ENCODE data around the gene TMEM9.

The TMEM9 gene

DNA sequence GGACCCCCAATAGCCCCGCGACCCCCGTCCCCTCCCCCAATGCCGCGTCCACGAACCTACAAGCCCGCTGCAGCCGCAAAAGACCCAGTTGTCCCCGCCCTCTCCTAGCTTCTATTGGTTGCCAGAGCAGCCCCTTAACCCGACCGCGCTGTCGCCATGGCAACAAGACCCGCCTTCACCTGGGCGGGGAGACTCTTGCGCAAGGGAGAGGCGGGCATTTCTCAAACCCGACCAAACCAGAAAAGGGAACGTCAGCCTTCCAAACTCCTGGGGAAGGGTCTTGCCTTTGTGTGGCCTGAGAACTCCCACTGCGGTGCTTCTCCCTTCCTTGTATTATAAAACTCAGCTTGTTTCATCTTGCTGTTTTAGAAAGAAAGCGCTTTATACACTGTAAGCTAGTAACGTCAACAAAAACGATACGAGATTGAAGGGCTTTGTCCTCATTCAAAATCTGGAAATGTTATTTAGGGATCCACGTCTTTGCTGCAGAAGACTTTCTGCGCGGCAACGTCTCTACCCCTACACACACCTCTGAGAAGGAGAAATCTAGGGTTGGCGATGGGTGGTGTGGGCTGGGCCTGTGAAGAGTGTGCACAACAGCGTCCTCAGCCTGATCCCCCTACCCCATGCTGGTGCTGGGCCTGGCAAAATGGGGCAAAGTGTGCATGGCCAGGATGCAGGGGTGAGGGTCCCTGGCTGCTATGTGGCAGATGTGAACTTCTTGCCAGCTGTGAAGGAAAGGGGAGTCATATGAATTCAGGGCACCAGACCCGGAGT lies at the start of gene TMEM9:
Gene TMEM9 (minus strand): TSS at position 86 of the 777 bp plus-strand sequence. CDS start 551 bp downstream, outside the sequence.
- peak; percentile 97 for DNase-seq (ENCODE audit: low spot score)

DNA sequence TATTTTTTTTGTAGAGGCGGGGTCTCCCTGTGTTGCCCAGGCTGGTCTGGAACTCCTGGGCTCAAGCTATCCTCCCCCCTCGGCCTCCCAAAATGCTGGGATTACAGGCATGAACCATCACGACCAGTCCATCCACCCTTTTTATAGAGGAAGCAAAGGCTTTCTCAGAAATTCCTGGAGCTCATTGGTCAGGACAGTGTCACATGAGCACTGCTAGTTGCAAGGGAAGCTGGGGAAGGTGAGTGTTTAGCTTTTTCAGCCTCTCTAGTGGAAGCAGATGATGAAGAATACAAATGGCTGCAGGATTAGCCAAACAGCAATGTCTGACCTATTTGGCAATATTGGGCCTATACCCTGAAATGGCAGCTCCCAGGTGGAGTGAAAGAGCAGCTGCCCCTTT lies 44.3 kb upstream of the TMEM9 start:
- no peak for DNase-seq (ENCODE audit: low spot score)

DNA sequence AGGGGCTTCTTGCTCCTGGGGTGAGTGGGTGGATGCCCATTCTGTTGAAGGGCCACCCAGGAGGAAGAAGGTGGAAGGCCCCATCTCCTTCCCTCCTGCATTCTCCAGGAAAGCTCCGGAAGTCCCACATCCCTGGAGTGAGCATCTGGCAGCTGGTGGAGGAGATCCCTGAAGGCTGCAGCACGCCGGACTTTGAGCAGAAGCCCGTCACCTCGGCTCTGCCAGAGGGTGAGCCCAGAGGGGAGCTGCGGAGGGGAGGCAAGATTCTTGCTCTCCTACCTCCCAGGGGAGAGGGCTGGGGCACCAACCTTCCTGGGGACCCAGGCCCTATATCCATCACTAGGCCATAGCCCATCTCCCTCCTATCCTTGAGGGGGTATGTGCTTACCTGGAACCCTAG lies 39.8 kb upstream of the TMEM9 start:
- no peak for DNase-seq (ENCODE audit: low spot score)

DNA sequence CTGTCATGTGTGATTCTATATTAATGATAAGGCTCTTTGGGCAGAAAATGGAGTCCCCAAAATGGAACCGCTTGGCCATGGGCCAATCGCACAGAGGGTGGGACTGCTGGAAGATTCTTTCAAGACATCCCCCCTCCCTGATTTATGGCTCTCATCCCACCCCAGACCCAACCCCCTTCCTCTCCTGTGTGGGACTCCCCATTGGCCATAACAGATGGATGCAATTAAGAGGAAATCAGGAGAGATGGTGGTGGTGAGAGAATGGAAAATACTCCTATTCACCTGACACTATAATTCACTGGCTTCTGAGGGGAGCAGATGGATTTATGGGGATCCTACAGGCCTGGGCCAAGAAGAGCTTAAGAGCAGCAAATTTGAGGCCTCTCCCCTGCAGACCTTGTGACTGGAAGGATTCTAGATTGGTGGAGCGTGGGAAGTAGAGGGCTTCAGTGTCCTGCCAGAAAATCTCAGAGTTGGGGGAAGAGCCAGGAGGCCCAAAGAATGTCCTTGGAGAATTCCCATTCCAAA lies 38.1 kb upstream of the TMEM9 start:
- no peak for DNase-seq (ENCODE audit: low spot score)

DNA sequence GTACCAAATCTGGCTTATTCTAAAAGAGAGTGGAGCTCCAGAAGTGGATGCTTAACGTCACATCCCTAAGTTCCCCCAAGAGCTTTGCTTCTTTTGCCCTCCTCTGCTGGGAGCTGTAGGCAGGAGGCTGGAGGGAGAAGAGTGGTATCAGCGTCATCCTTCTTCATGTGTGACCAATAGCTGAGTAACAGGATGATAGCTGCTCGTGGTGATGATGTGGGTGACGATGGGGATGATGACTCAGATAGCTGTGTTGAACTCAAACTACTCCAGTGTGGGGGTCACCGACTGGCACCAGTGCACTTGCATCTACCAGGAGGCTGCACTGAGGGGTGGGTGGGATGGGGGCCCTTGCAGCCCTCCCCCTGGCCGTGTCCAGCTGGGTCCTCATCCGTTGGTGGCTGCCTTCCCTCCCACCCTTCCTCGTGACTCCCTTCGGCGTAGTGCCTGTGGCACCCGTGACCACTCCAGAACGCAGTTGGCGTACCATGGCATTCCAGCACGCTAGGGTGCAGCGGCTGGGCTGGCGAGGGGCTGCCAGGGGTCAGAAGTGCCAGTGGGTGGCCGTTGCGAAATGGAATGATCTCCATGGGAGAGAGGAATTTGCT lies 37.5 kb upstream of the TMEM9 start:
- no peak for DNase-seq (ENCODE audit: low spot score)

DNA sequence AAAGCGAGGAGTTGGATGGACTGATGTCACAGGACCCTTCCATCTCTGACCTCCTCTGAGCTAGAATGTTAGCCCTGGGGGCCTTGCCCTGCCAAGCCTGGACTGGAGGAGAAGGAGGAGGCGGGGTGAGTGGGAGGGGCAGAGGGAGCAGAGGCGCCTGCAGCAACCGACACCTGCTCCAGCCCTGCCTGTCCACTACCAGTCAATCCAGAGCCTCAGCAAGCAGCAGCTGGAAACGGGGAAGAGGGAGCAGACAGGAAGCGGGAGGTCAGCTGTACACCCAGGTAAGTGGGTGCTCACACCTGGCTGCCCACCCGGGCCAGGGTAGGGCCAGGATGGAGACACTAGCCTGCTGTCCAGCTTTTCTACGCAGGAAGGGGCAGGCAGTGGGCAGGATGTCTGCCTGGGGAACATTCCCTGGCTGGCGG lies 36.4 kb upstream of the TMEM9 start, which contains the start of gene IGFN1:
Gene IGFN1 (plus strand): TSS at position 201 of the 428 bp plus-strand sequence. CDS start 2,470 bp downstream, outside the sequence.
- no peak for DNase-seq (ENCODE audit: low spot score)

DNA sequence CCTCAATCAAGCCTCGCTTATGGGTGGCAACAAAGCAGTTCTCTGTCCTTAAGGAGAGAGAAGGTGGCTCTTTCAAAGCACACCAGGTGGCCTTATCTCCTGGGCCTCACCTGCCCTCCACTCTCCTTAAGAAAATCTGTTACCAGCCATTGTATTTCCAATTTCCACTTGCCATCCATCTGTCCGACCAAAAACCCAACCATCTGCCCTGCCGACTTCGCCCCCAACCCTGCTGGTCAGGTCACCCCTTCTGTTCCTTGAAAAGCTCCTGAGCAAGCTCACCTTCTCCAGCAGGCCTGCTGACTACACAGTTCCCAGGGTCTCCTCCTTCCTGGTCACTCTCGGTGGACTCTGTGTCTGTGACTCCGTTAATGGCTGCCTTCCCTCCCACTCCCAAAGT lies 35.7 kb upstream of the TMEM9 start:
- no peak for DNase-seq (ENCODE audit: low spot score)

DNA sequence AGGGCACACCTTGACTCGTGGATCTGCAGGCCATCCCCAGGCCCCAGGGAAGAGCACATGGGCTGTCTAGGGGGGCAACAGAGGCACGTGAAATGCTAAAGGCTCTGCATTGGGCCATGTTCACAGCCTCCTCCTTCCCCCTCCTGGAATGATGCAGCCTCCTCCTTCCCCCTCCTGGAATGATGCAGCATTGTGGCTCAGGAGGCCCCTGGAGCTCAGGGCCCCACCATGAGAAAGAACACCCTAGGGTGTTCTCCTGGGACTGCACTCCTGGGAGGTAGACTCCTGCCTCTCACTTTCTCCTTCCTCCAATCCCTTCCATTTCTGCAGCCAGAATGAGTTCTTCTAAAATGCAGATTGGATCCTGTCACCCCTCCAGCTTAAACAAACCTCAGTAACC lies 34.8 kb upstream of the TMEM9 start:
- no peak for DNase-seq (ENCODE audit: low spot score)

DNA sequence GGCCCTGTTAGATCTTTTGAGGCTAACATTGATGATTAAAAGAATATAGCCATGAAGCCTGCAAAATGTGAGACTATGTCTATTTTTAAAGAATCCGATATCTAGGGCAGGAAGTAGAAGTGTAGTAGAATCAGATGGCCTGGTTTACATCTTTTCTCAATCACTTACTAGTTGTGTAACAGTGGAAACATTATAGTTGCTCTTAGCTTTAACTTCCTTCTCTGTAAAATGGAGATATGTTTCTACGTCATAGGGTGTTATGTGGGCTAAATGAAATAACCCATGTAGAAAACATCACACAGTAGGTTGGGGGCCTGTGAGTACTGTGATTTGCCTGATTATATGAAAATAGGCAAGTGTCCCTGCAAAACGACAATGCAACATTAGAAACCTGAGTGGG lies 31.9 kb upstream of the TMEM9 start:
- no peak for DNase-seq (ENCODE audit: low spot score)

DNA sequence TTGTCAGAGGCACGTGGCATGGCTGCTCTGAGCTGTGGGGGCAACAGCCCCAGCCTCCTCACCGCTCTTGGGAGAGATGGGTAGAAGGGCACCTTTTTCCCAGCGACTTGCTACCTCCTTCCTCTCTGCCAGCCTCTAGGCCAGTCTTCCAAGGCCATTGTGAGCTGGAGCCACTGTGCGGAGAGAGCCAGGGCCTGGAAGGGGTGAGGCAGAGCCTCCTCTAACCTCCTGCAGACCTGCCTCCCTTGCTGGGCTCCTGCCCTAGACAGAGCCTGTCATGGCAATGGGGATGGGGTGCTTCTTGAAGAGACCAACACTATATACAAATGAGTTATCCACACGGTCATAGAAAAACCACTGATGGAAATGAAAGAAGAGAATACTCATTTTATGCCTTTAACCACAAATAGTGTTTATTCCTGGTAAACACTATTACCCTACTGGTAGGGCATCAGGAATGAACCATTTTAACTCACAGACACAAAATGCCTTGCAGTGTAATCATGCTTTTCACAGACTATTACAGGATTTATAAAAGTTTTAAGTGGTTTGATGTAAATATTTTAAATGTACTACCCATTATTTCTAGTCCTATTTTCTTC lies 31.4 kb upstream of the TMEM9 start:
- DNase-seq (ENCODE audit: low spot score), result no peak

DNA sequence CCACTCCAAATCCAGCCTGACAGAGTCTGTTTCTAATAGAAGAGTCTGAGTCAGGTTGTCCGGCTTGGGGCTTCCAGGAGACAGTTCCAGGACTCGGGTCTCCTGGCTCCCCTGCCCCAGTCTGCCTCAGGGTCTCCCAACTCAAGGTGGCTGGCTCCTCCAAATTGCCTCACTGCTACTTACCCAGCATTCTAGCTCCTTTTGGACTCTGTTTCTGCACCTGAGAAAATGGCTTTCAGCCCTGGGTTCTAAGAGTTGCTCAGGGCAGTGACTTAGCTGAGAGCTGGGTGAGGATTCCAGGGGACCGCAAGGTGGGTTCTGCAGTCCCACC lies 30.8 kb upstream of the TMEM9 start:
- DNase-seq (ENCODE audit: low spot score), result no peak

DNA sequence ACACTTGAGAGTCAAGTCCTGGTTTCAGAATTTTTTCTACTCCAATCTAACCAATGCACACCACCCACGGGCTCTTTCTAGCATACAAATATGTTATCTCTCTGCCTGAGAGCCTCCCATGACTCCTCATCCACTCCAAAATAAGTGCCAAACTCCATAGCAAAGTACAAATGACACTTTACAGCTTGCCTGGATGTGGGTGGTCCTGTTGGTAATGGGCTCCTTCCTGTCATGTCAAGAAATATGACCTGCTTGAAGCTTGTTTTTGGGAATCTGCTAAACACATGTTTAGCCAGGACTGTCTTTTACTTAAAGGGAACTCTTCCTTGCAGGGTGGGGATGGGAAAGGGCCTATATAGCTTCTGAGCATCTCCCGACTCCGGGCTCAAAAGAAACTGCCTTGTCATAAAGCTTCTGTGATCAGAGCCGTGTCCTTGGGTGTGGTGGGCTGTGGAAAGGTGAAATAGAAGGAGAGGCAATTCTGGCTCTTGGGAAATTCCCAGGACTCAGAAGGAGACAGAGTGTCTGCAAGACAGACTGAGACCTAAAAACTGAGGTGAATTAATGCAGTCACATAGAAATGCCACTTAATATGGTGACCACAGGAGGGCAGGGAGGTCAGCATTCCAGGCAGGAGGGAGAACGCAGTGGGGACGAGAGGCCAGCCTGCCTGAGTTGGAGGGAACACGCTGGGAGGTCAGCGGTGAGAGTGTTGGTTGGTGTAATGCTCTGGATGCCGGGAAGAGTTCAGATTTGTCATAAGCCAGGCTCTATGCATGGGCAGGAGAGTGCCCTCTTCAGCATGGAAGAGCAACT lies 30.2 kb upstream of the TMEM9 start:
- peak; percentile 64 for DNase-seq (ENCODE audit: low spot score)

DNA sequence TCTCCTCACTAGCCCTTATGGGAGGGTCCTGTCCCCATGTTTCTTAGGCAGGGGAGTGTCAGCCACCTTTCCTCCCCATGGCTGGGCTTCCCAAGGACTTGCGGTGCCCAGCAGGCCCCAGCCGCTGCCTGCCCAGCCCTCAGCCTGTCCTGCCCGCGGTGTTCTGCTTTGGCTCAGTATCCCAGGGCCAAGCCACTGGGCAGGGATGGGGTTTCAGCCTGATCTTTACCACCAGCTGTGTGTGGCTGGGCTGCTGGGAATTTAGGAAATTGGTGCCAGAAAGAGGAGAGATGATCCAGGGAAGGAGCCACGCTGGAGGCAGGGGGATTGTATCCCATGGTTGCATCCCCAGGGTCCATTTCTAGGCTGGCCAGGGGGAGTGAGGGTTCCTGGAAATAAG lies 29.5 kb upstream of the TMEM9 start:
- DNase-seq (ENCODE audit: low spot score), result no peak

DNA sequence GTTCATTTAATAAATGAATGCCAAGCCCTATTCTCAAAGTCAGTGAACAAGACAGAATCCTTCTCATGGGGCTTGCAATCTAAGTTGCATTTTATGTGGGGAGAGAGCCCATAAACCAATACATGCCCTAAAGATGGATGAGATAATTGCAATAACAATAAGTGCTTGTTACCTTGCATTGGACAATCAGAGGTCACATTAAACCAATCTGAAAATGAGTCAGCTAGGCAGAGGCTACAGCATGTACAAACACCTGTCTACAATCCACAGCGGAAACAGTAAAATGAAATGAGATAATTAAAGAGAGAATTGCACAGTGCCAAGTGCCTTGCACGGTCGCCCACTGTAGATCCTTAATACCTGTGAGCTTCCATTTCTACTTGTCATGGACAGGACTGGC lies 28.9 kb upstream of the TMEM9 start:
- DNase-seq (ENCODE audit: low spot score), result no peak

DNA sequence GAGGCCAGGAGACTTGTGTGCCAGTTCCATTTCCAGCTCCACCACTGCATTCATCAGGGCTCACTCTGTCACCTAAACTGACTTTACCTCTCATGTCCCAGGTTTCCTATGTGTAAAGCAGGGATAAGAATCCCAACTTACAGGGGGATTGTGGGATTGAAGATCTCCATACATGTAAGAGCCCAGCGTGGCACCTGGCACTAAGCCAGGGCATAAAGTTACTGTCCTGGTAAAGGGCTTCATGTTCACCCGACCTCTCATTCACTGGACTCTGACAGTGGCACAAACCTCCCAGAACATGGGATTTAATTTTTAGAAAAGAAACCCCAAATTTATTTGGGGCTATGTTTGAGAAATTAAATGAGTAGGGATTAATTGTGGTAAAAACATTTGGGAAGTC lies 27.5 kb upstream of the TMEM9 start:
- no peak for DNase-seq (ENCODE audit: low spot score)

DNA sequence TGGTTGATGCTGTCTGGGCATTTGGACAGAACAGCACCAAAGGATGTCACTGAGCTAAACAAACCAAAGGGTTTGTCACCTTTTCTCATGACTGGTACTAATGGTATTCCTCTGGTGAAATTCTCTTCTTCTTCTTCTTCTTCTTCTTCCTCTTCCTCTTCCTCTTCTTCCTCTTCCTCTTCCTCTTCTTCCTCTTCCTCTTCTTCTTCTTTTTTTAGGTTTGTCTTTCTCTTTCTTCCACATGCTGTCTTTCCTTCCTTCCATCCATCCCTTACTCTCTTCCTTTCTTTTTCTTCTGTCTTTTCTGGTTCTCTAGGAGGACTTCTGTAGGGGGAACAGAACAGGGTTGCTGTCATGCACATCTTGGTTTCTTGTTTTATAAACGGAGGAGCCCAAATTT lies 27.0 kb upstream of the TMEM9 start:
- DNase-seq (ENCODE audit: low spot score), result no peak

DNA sequence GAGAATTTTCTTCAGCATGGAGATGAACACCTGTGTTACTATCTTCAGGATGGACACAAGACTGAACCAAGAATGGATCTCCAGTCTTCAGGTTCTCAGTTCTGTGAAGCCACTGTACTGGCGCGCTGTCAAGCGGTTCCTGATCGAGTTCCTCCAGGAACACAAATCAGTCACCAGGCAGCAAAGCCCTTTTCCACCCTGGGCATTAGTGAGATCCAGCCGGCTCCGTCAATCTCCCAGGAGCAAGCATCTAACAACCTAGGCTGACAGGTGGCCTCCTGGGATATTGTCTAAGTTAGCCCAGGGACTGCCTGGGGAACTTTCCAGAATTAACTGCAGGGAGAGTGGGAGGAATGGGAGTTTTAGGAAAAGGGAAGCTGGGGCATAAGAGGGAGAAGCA lies 26.6 kb upstream of the TMEM9 start:
- no peak for DNase-seq (ENCODE audit: low spot score)

DNA sequence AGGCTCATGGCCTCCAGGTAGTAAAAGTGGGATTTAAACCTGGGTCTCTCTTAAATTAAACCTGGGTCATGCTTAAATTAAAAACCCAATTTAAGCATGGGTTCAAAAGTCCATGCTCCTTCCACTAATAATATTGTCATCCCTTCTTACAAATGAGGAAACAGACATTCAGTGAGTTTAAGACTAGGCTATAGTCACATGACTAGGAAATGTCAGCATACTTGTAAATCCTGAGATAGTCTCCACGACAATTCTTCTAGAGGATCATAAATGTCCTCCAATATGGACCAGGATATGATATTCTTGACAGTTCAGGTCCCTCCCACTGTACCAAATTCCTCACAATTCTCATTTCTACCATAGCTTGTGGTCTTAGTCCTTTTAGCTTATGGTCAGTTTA lies 25.9 kb upstream of the TMEM9 start:
- no peak for DNase-seq (ENCODE audit: low spot score)

DNA sequence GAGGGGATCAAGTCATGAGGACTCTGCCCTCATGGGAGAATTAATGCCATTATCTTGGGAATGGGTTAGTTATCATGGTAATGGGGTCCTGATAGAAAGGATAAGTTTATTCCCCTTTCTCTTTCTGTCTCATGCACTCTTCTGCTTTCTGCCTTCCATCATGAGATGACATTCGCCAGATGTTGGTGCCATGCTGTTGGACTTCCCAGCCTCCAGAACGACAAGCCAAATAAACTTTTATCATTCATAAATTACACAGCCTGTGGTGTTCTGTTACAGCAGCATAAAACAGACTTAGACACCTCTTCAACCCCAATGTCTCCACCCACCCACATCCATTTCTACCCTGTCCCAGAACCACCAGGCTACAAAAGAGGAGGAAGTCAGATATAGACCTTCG lies 24.4 kb upstream of the TMEM9 start:
- DNase-seq (ENCODE audit: low spot score), result no peak

DNA sequence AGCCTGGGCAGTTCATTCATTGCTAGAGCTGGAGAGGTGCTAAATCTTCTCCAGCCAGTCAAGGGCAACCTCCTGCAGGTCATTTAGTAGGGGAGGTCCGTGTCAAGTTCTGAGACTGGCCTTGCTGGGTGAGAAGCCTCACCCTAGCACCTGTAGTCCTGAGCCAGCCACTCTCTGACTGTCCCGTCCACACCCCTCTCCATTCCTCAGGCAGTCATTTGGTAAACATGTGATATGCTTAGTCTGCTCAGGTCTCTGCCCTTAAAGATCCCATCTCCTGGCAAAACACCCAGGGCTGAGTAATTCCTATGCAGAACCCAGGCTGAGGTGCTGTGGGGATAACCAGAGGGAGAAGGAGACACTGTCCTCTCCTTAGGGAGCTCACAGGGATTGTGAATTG lies 22.7 kb upstream of the TMEM9 start:
- DNase-seq (ENCODE audit: low spot score), result no peak

DNA sequence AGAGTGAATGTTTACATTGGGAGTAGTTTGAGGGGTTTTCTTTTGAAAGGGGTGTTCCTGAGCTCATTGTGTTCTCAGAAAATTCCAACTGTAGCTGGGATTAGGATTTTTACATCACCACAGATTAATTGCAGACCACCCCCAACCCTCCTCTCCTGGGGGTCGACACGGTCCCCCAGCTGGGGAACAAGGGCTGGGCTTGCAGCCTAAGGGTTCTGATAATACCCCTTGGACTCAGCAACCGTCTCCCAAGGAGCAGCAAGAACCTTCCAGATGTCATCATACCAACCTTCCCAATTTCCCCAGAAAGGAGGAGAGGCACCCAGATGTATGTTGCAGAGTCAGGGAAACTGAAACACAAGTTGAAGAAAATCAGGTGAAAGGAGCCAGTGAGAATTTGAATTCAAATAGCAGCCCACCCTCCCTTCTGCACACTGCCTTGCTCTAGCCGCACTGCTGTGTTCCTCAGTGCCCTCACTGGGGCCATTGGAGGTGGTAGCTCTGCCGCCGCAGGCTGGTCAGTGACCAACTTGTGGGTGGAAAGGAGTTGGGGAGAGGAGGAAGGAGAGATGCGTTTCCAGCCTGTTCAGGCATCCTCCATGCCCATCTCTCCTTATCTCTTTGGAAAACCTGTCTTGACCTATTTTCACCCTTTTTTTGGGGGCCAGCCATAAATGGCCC lies 21.7 kb upstream of the TMEM9 start:
- no peak for DNase-seq (ENCODE audit: low spot score)

DNA sequence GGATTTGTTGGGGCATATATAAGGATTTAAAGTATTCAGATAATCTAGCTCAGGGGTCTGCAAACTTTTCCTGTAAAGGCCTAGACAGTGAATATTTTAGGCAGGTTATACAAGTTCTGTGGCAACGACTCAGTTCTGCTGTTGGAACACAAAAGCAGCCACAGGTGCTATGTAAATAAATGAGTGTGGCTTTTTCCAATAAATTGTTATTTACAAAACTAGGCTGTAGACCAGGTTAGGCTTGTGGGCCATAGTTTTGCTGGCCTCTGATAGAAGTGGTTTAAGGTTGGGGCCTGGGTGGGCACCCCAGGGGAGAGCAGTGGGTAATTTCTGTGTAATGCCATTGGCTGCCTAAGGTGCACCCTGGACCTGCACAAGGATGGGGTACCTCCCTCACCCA lies 19.5 kb upstream of the TMEM9 start:
- no peak for DNase-seq (ENCODE audit: low spot score)
